K562 (cell line): Measurements from ENCODE around the gene FBLIM1. TPM values are rescaled to one million over a fixed set of nuclear protein-coding genes. Genes with fewer than 3 reads are reported as not detected.

Experiments
- ADNP ChIP-seq: fragments of 200-800 bp; sonication (Bioruptor generic); IDR thresholded peaks from 2 replicates; pipeline ENCODE4 v1.6.1; 2016; ENCODE audit warnings: missing genetic modification characterization, missing compliant biosample characterization
- ARHGAP35 ChIP-seq: fragments of 450-650 bp; IDR thresholded peaks from 2 replicates; pipeline ENCODE4 v1.6.1; 2018; ENCODE audit not compliant: partially characterized antibody
- BRD9 ChIP-seq: fragments of 450-650 bp; IDR thresholded peaks from 2 replicates; pipeline ENCODE4 v1.6.1; 2018; ENCODE audit warnings: low read depth; ENCODE audit not compliant: partially characterized antibody
- GTF2E2 ChIP-seq: fragments of 200-800 bp; sonication (Bioruptor generic); IDR thresholded peaks from 2 replicates; pipeline ENCODE4 v1.6.1; 2016; ENCODE audit warnings: missing genetic modification characterization, missing compliant biosample characterization
- HBP1 ChIP-seq: fragments of 450-650 bp; formaldehyde crosslinking; IDR thresholded peaks from 2 replicates; pipeline ENCODE4 v1.4.0; 2022; ENCODE audit warnings: missing genetic modification characterization
- MTF1 ChIP-seq: fragments of 250-450 bp; sonication (Bioruptor Pico); IDR thresholded peaks from 2 replicates; pipeline ENCODE4 v1.9.0; 2021; ENCODE audit warnings: moderate library complexity, mild to moderate bottlenecking, inconsistent platforms, borderline replicate concordance
- MYC ChIP-seq, 2 experiments: fragments of 250-450 bp in 1 of 2; sonication (Bioruptor Pico) in 1 of 2; IDR thresholded peaks; 2 replicates each; pipeline versions ENCODE4 v1.5.1 to v1.6.1; 2012 to 2021; ENCODE audit warnings: low read depth in 2 of 2, borderline replicate concordance in 1 of 2, improper control_type of control experiment in 1 of 2, low read length in 1 of 2, mild to moderate bottlenecking in 1 of 2, moderate library complexity in 1 of 2
- NFRKB ChIP-seq: fragments of 450-650 bp; IDR thresholded peaks from 2 replicates; pipeline ENCODE4 v1.6.1; 2016; ENCODE audit warnings: low read depth
- SIN3B ChIP-seq: fragments of 450-650 bp; IDR thresholded peaks from 2 replicates; pipeline ENCODE4 v1.6.1; 2017; ENCODE audit warnings: low read depth, mild to moderate bottlenecking, moderate library complexity
- SMARCE1 ChIP-seq: fragments of 450-650 bp; IDR thresholded peaks from 2 replicates; pipeline ENCODE4 v1.7.1; 2016; ENCODE audit warnings: mild to moderate bottlenecking
- SREBF2 ChIP-seq: sonication (generic); formaldehyde crosslinking; IDR thresholded peaks from 2 replicates; pipeline ENCODE4 v1.4.0; 2020; ENCODE audit warnings: mild to moderate bottlenecking, missing genetic modification reagents
- TBL1XR1 ChIP-seq, 2 experiments: IDR thresholded peaks; 2 replicates each; pipeline ENCODE4 v1.6.1; 2012; ENCODE audit warnings: improper control_type of control experiment in 2 of 2, low read length in 2 of 2, mild to moderate bottlenecking in 1 of 2
- TOE1 ChIP-seq, 2 experiments: fragments of 450-650 bp in 1 of 2; sonication (generic) in 1 of 2; formaldehyde crosslinking in 1 of 2; IDR thresholded peaks; 2 replicates each; pipeline versions ENCODE4 v1.7.1 to v1.8.0; 2016 to 2022; ENCODE audit warnings: borderline replicate concordance in 2 of 2, mild to moderate bottlenecking in 2 of 2, antibody characterized with exemption in 1 of 2, inconsistent platforms in 1 of 2, low read depth in 1 of 2, missing genetic modification reagents in 1 of 2, moderate library complexity in 1 of 2
- ZNF232 ChIP-seq: sonication (generic); formaldehyde crosslinking; IDR thresholded peaks from 2 replicates; pipeline ENCODE4 v1.8.0; 2022; ENCODE audit warnings: mild to moderate bottlenecking, missing genetic modification reagents
- ZNF584 ChIP-seq: fragments of 200-800 bp; sonication (Bioruptor generic); IDR thresholded peaks from 2 replicates; pipeline ENCODE4 v1.6.1; 2016; ENCODE audit warnings: low read depth, mild to moderate bottlenecking, missing genetic modification characterization, missing compliant biosample characterization
- polyA plus RNA-seq, 8 experiments: library from polyadenylated mRNA; depleted of rRNA in 4 of 8; stranded (reverse) in 5 of 8; unstranded in 3 of 8; fragments of >200 nt; fragmentation: Nextera tagmentation in 2 of 8; fragmentation: Illumina TruSeq in 1 of 8; extraction: Ambion mirVana in 2 of 8; extraction: Trizol in 1 of 8; gene quantifications; 2 replicates each; pipeline versions ENCODE4 v1.2.1 to v1.2.3, GENCODE V29; 2011 to 2014; ENCODE audit warnings: inconsistent platforms in 1 of 8, missing spikeins in 1 of 8
- total RNA-seq, 7 experiments: library from RNA; depleted of rRNA in 6 of 7; stranded (reverse); fragments of >200 nt in 6 of 7; fragmentation: Illumina TruSeq in 2 of 7; extraction: Trizol in 2 of 7; gene quantifications; 2 replicates each; pipeline versions ENCODE4 v1.2.1 to v1.2.3, GENCODE V29; 2011 to 2021; ENCODE audit warnings: low replicate concordance in 1 of 7
- TF ChIP-seq, protein P1 (sequence below): IDR thresholded peaks from 3 replicates; pipeline ENCODE4 v1.6.1; 2011; ENCODE audit warnings: borderline replicate concordance, mild to moderate bottlenecking, moderate library complexity; ENCODE audit not compliant: insufficient read length; ENCODE audit errors: extremely low read depth
- TF ChIP-seq, protein P2 (sequence below): sonication (generic); formaldehyde crosslinking; IDR thresholded peaks from 2 replicates; pipeline ENCODE4 v1.8.0; 2022; ENCODE audit warnings: missing genetic modification reagents, mild to moderate bottlenecking, borderline replicate concordance
- TF ChIP-seq, protein P3 (sequence below): sonication (generic); formaldehyde crosslinking; IDR thresholded peaks from 2 replicates; pipeline ENCODE4 v1.8.0; 2022; ENCODE audit warnings: mild to moderate bottlenecking, missing genetic modification reagents

The FBLIM1 gene
- total and polyA plus RNA-seq, 9 of the 15 experiments (the other 6 are each of a cell fraction or from before 2014, with no cell fraction given): 0.14 to 0.24 TPM; not detected in 7

- TF ChIP-seq ZNF232 (CRISPR knock-in tag) (peak; percentile 48; the same call in 1 of the 2 replicates), SIN3B (0 out of 2 replicates have a peak, but pooled peaks have one; percentile 1), SMARCE1 (peak; percentile 40), ARHGAP35 (no peak), HBP1 (CRISPR knock-in tag) (peak; percentile 70; the same call in 1 of the 2 replicates), BRD9 (peak; percentile 44), NFRKB (peak; percentile 84), MYC (IDR thresholded peaks at IDR 0.05; ENCODE audit: low read depth, low read length) (no peak), MYC (CRISPR knock-in tag; IDR thresholded peaks at IDR 0.05; ENCODE audit: borderline replicate concordance, low read depth) (peak; percentile 88), TBL1XR1 (IDR thresholded peaks at IDR 0.05; ENCODE audit: low read length in 2 of 2) (peak in 1 of 2 experiments; percentile 4; a peak in 2 of 4 replicates), TOE1 (IDR thresholded peaks at IDR 0.05; ENCODE audit: borderline replicate concordance) (no peak), TOE1 (CRISPR knock-in tag; IDR thresholded peaks at IDR 0.05; ENCODE audit: borderline replicate concordance, low read depth) (no peak), ZNF584 (0 out of 2 replicates have a peak, but pooled peaks have one; percentile 6), MTF1 (CRISPR knock-in tag) (no peak), SREBF2 (CRISPR knock-in tag) (no peak), ADNP (no peak), GTF2E2 (tag) (peak; percentile 56; the same call in 1 of the 2 replicates)
- TF ChIP-seq, protein P1, sequence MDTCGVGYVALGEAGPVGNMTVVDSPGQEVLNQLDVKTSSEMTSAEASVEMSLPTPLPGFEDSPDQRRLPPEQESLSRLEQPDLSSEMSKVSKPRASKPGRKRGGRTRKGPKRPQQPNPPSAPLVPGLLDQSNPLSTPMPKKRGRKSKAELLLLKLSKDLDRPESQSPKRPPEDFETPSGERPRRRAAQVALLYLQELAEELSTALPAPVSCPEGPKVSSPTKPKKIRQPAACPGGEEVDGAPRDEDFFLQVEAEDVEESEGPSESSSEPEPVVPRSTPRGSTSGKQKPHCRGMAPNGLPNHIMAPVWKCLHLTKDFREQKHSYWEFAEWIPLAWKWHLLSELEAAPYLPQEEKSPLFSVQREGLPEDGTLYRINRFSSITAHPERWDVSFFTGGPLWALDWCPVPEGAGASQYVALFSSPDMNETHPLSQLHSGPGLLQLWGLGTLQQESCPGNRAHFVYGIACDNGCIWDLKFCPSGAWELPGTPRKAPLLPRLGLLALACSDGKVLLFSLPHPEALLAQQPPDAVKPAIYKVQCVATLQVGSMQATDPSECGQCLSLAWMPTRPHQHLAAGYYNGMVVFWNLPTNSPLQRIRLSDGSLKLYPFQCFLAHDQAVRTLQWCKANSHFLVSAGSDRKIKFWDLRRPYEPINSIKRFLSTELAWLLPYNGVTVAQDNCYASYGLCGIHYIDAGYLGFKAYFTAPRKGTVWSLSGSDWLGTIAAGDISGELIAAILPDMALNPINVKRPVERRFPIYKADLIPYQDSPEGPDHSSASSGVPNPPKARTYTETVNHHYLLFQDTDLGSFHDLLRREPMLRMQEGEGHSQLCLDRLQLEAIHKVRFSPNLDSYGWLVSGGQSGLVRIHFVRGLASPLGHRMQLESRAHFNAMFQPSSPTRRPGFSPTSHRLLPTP: no peak
- TF ChIP-seq, protein P2, sequence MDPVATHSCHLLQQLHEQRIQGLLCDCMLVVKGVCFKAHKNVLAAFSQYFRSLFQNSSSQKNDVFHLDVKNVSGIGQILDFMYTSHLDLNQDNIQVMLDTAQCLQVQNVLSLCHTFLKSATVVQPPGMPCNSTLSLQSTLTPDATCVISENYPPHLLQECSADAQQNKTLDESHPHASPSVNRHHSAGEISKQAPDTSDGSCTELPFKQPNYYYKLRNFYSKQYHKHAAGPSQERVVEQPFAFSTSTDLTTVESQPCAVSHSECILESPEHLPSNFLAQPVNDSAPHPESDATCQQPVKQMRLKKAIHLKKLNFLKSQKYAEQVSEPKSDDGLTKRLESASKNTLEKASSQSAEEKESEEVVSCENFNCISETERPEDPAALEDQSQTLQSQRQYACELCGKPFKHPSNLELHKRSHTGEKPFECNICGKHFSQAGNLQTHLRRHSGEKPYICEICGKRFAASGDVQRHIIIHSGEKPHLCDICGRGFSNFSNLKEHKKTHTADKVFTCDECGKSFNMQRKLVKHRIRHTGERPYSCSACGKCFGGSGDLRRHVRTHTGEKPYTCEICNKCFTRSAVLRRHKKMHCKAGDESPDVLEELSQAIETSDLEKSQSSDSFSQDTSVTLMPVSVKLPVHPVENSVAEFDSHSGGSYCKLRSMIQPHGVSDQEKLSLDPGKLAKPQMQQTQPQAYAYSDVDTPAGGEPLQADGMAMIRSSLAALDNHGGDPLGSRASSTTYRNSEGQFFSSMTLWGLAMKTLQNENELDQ (CRISPR knock-in tag): peak; percentile 47; the same call in 1 of the 2 replicates
- TF ChIP-seq, protein P3, sequence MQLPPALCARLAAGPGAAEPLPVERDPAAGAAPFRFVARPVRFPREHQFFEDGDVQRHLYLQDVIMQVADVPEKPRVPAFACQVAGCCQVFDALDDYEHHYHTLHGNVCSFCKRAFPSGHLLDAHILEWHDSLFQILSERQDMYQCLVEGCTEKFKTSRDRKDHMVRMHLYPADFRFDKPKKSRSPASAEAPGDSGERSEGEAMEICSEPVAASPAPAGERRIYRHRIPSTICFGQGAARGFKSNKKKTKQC (CRISPR knock-in tag): peak; percentile 38
Measured at GRCh38 chr1:15835205-15835740, 76.7 kb downstream of the FBLIM1 start (continued).
